GM12864 (cell line): ENCODE results near the gene ABCG1.

ENCODE experiments used
- DNase-seq: peaks from one replicate; pipeline ENCODE4 v3.0.0-alpha.2; 2011; ENCODE audit warnings: low read depth
- H3K4me3 ChIP-seq: 2 replicates; pipeline ENCODE4 v1.5.1; 2011; ENCODE audit warnings: mild to moderate bottlenecking, low read depth, low read length, control low read depth
- TF ChIP-seq, protein P1 (sequence below): IDR thresholded peaks from 2 replicates; pipeline ENCODE4 v1.5.1; 2011; ENCODE audit warnings: low read depth, mild to moderate bottlenecking, moderate library complexity, low read length, control low read depth, inconsistent platforms; ENCODE audit errors: missing control alignments

ABCG1 gene

GRCh38 chr21:42238185-42238934, 19.4 kb downstream of the ABCG1 start:
- H3K4me3 ChIP-seq = no peak overlapping the region
- TF ChIP-seq, protein P1, sequence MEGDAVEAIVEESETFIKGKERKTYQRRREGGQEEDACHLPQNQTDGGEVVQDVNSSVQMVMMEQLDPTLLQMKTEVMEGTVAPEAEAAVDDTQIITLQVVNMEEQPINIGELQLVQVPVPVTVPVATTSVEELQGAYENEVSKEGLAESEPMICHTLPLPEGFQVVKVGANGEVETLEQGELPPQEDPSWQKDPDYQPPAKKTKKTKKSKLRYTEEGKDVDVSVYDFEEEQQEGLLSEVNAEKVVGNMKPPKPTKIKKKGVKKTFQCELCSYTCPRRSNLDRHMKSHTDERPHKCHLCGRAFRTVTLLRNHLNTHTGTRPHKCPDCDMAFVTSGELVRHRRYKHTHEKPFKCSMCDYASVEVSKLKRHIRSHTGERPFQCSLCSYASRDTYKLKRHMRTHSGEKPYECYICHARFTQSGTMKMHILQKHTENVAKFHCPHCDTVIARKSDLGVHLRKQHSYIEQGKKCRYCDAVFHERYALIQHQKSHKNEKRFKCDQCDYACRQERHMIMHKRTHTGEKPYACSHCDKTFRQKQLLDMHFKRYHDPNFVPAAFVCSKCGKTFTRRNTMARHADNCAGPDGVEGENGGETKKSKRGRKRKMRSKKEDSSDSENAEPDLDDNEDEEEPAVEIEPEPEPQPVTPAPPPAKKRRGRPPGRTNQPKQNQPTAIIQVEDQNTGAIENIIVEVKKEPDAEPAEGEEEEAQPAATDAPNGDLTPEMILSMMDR = no peak
- DNase-seq = no peak

DNA sequence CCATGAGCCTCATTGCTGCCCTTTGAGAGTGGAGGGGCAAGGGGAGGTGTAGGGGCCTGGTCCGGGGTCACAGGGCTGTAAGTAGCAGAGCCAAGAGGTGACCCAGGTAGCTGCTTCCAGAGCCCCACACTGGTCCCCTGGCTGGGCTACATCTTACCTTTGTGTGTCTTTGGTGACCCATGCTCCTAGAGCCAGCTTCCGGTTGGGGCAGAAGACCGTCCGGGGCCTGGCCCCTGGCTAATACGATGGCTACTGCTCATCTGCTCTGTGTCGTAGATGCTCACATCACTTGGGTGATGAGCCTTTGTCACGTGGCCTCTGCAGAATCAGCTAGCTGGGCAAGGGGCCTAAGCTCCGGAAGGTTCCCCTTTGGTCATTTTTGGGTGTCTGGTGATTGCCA, 20.6 kb downstream of the ABCG1 start:
- TF ChIP-seq, protein P1 = no peak
- H3K4me3 ChIP-seq = no peak overlapping the region
- DNase-seq = no peak

DNA sequence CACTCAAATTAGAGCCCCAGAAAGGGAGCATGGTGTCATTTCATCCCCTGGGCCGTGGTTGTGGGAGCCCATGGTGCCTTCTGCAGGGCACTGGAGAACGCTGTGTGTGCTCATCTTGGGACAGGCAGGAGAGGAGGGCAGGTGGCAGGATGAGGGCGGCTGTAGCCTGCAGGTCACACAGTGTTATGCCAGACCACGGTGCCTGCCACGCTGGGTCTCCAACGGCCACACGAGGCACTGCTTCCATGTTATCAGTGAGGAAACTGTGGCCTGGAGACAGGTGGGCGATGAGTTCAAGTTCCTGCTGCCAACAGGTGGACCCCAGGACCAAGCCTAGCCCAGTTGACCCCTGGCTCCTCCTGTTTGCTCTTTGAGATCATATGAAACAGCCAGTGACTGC, 21.0 kb downstream of the ABCG1 start:
- DNase-seq = no peak
- TF ChIP-seq, protein P1 = no peak
- H3K4me3 ChIP-seq = no peak overlapping the region

- H3K4me3 ChIP-seq = no peak overlapping the region
- TF ChIP-seq, protein P1 = no peak
- no peak for DNase-seq
These were observed 23.7 kb downstream of the ABCG1 start for GRCh38 chr21:42242611-42243010.

DNA sequence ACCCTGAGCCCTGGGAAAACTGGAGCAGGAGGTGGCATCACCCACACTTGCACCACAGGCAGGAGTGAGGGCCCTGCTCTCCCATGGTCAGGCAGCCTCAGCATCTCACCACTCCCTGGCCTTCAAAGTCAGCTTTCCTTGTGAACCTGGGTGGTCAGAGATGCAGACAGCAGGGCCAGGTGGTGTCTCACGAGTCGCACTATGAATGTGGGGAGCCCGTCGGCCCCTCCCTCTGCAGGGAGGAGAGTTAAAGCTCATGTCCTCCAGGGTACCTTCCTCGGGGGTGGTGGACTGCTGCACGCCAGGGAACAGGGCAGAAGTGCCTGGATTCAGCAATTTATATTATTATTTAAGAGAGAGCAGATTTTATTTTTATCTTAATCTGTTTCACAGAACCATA, 24.1 kb downstream of the ABCG1 start:
- no peak overlapping the region for H3K4me3 ChIP-seq
- TF ChIP-seq, protein P1 = no peak
- no peak for DNase-seq

- TF ChIP-seq, protein P1 = no peak
- no peak for DNase-seq
These were observed 26.6 kb downstream of the ABCG1 start for GRCh38 chr21:42245331-42246193.

GRCh38 chr21:42247716-42248115, 28.8 kb downstream of the ABCG1 start:
- DNase-seq = no peak
- TF ChIP-seq, protein P1 = no peak
- no peak overlapping the region for H3K4me3 ChIP-seq

More at GRCh38 chr21:42245331-42246193, 26.6 kb downstream of the ABCG1 start:
- H3K4me3 ChIP-seq = no peak overlapping the region
